ENCODE data around the gene EPO.

DNA sequence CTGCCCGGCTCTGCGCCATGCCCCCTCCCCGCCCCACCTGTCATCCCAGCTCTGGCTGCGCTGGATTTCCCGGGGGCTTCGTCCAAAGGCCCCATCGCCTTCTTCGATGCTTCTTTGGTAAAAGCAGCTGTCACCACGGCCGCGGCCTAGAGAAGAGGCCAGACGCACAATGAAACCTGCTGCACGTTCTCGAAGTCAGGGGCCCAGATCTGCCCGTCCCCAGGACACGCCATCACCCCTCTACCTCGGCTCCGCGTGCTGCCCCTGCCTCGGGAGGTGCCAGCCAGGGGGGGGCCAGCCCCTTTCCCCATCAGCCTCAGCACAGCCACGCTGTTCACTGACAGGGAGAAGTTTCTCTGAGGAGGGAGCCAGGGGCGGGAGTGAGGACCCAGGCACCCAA is 33.0 kb upstream of the EPO start:
- TF ChIP-seq HDGF (IDR thresholded peaks at IDR 0.05; ENCODE audit: borderline replicate concordance) (no peak), ARNT (IDR thresholded peaks at IDR 0.05) (no peak)

Data from HEK293T (cell line).